ENCODE data around the gene PRRX2. TPM values are rescaled to one million over a fixed set of nuclear protein-coding genes. Genes with fewer than 3 reads are reported as not detected.

The PRRX2 gene
- total and polyA plus RNA-seq, 2 of the 13 experiments (the other 11 are each of a cell fraction or from before 2014, with no cell fraction given), result 0.05 TPM; not detected in 1

DNA sequence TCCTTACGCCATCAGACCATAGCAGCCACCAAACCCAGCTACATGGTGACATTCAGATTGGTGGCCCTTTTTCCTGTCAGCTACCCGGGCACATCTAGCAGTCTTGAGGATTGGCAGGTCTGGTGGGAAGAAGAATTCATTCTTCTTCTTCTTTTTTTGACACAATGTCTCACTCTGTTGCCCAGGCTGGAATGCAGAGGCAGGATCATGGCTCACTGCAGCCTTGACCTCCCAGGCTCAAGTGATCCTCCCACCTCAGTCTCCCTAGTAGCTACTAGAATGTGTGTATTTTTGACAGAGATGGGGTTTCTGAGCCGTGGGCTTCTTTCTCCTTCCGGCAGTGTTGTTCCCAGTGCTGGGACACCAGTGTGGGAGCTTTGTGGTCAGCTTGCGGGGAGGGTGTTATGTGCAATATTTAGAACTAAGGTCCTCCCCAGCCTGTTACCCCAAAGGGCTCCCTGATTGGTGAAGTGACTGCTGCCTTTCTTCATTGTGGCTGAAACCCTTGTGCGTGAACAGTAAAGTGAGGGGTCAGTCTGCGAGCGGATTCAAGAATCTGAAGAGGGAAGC is 36.1 kb upstream of the PRRX2 start:
- in situ Hi-C loops (cut with HindIII; ENCODE audit: extremely low pct_ligation_motif_present, low pct_unique_long_range_greater_than_20kb) (no loop called here), intact Hi-C loops (cut with micrococcal nuclease; ENCODE audit: unreplicated experiment) (loop anchor here (10.0 kb wide), 1 partner anchor 455 kb away; the partner anchor contains the start of gene IER5L)
- POLR2A ChIA-PET, result no interaction called here
- TF ChIP-seq KAT7 (CRISPR knock-in tag; IDR thresholded peaks at IDR 0.05; ENCODE audit: borderline replicate concordance) (no peak), FOXC1 (CRISPR knock-in tag; IDR thresholded peaks at IDR 0.05; ENCODE audit: borderline replicate concordance) (no peak), ZSCAN9 (CRISPR knock-in tag; IDR thresholded peaks at IDR 0.05; ENCODE audit: borderline replicate concordance) (no peak), ZNF510 (CRISPR knock-in tag; IDR thresholded peaks at IDR 0.05; ENCODE audit: low read depth) (no peak), FOXA3 (CRISPR knock-in tag; IDR thresholded peaks at IDR 0.05) (no peak), ZNF703 (CRISPR knock-in tag; IDR thresholded peaks at IDR 0.05; ENCODE audit: borderline replicate concordance) (no peak), EHMT2 (IDR thresholded peaks at IDR 0.05; ENCODE audit: borderline replicate concordance, low read depth, low read length) (no peak)
- 90% methylated on average over 8 of the region's 8 CpGs for WGBS (ENCODE audit: low lambda C conversion rate)
- Histone ChIP-seq H3K9ac (ENCODE audit: insufficient read depth, low read depth, low read length) (no peak overlapping the region), H3K79me2 (ENCODE audit: insufficient read depth, low read length) (peaks cover 72% of the 10 kb centered on the region), H3K36me3 (replicated peaks in 1 of 2; ENCODE audit: control insufficient read depth in 1 of 2, insufficient read depth in 2 of 2, low read length in 2 of 2) (peaks cover 24 to 57% of the 10 kb centered on the region in 2 experiments), H3K4me2 (ENCODE audit: low read depth, low read length) (peak overlapping the region; percentile 29; the same call in 1 of the 2 replicates), H3K4me3 (replicated peaks in 1 of 3; ENCODE audit: insufficient read depth in 1 of 3, low read depth in 2 of 3, low read length in 3 of 3) (no peak overlapping the region), H3K27me3 (ENCODE audit: control insufficient read depth in 1 of 2, insufficient read depth in 2 of 2, low read length in 2 of 2) (no peaks in the 10 kb centered on the region), H2AFZ (ENCODE audit: low read length) (no peak overlapping the region), H3K9me3 (ENCODE audit: low read length) (no peaks in the 10 kb centered on the region), H4K20me1 (ENCODE audit: insufficient read depth, low read length) (peaks cover 59% of the 10 kb centered on the region), H3K4me1 (ENCODE audit: insufficient read depth, low read length) (peaks cover 61% of the 10 kb centered on the region), H3K27ac (ENCODE audit: extremely low read length, insufficient read depth, low read length) (no peak overlapping the region)
- ATAC-seq (no peak), DNase-seq (ENCODE audit: low spot score) (no peak), FAIRE-seq (no peak)
- CTCF ChIA-PET (ENCODE audit: low intra/inter-chr PET ratio, low total read pairs), result no interaction called here
- BruUV-seq (replicated peaks), result no TSS peak

- Histone ChIP-seq H4K20me1 (ENCODE audit: insufficient read depth, low read length) (peaks cover 61% of the 10 kb centered on the region), H3K36me3 (replicated peaks in 1 of 2; ENCODE audit: control insufficient read depth in 1 of 2, insufficient read depth in 2 of 2, low read length in 2 of 2) (peaks cover 36 to 72% of the 10 kb centered on the region in 2 experiments), H3K79me2 (ENCODE audit: insufficient read depth, low read length) (peaks cover 71% of the 10 kb centered on the region), H3K4me3 (replicated peaks in 1 of 3; ENCODE audit: insufficient read depth in 1 of 3, low read depth in 2 of 3, low read length in 3 of 3) (no peak overlapping the region), H3K27me3 (ENCODE audit: control insufficient read depth in 1 of 2, insufficient read depth in 2 of 2, low read length in 2 of 2) (no peaks in the 10 kb centered on the region), H3K4me2 (ENCODE audit: low read depth, low read length) (no peak overlapping the region), H3K9me3 (ENCODE audit: low read length) (no peaks in the 10 kb centered on the region), H3K9ac (ENCODE audit: insufficient read depth, low read depth, low read length) (no peak overlapping the region), H2AFZ (ENCODE audit: low read length) (no peak overlapping the region), H3K4me1 (ENCODE audit: insufficient read depth, low read length) (peaks cover 47% of the 10 kb centered on the region), H3K27ac (ENCODE audit: extremely low read length, insufficient read depth, low read length) (no peak overlapping the region)
- WGBS (ENCODE audit: low lambda C conversion rate), result 95% methylated on average over 21 of the region's 21 CpGs
- CTCF ChIA-PET (ENCODE audit: low intra/inter-chr PET ratio, low total read pairs), result no interaction called here
- BruUV-seq (replicated peaks), result no TSS peak
- POLR2A ChIA-PET, result no interaction called here
- intact Hi-C loops (cut with micrococcal nuclease; ENCODE audit: unreplicated experiment) (no loop called here), in situ Hi-C loops (cut with HindIII; ENCODE audit: extremely low pct_ligation_motif_present, low pct_unique_long_range_greater_than_20kb) (no loop called here)
- no peak for ATAC-seq
- no peak for DNase-seq (ENCODE audit: low spot score)
- TF ChIP-seq, protein P1, sequence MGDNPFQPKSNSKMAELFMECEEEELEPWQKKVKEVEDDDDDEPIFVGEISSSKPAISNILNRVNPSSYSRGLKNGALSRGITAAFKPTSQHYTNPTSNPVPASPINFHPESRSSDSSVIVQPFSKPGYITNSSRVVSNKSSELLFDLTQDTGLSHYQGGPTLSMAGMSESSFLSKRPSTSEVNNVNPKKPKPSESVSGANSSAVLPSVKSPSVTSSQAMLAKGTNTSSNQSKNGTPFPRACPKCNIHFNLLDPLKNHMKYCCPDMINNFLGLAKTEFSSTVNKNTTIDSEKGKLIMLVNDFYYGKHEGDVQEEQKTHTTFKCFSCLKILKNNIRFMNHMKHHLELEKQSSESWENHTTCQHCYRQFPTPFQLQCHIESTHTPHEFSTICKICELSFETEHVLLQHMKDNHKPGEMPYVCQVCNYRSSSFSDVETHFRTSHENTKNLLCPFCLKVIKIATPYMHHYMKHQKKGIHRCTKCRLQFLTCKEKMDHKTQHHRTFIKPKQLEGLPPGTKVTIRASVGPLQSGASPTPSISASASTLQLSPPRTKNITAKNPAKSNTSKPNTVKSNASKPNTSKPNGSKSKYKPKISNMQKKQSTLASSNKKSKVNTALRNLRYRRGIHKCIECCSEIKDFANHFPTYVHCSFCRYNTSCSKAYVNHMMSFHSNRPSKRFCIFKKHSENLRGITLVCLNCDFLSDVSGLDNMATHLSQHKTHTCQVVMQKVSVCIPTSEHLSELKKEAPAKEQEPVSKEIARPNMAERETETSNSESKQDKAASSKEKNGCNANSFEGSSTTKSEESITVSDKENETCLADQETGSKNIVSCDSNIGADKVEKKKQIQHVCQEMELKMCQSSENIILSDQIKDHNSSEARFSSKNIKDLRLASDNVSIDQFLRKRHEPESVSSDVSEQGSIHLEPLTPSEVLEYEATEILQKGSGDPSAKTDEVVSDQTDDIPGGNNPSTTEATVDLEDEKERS (CRISPR knock-in tag; IDR thresholded peaks at IDR 0.05), result no peak
- TF ChIP-seq ARNT2 (CRISPR knock-in tag; IDR thresholded peaks at IDR 0.05; ENCODE audit: low read depth), result no peak
- no peak for FAIRE-seq
Measured at GRCh38 chr9:129630967-129631673, 34.3 kb upstream of the PRRX2 start.

Data from HepG2 (cell line).